Measurements from ENCODE around the gene TSR3.

Gene TSR3

DNA sequence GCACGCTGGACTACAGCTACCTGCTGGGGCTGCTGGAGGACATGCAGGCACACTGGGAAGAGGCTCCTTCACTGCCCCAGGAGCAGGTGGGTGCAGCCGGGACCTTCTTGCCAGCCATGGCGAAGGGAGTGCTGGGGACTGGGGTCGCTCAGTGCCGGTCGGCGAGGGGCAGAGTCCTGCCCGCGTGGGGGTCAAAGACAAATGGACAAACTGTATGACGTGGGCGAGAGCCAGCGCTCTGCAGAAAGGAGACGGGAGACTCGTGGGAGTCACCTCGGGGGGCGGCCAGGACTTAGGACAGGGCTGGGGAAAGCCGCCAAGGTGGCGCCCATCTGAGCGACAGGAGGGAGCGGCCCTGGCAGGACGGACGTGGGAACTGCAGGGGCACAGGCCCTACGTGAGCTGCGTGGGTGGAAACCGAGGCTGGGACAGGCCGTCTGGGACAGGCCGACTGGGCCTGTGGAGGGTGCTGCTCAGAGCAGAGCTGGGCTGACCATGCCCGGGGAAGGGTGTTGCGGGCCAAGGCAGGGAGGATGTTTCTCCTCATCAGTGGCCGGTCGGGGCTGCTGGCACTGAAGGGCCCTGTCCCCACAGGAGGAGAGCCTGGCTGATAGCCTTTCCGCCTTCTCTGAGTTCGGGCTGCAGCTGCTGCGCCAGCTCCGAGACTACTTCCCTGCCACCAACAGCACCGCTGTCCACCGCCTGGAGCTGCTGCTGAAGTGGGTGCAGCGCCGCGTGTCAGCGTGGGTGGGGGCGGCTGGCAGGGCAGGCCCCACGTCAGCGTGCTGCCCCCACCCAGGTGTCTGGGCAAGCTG lies 8.0 kb downstream of the TSR3 start:
- Histone ChIP-seq H4K20me1 (ENCODE audit: control insufficient read depth, insufficient read depth, low read depth, low read length) (peaks cover 4% of the 10 kb centered on the region; the same call in 1 of the 2 replicates), H3K9me3 (ENCODE audit: control insufficient read depth, insufficient read depth, low read length) (peaks cover 6% of the 10 kb centered on the region; the same call in 1 of the 2 replicates), H3K36me3 (ENCODE audit: control insufficient read depth, low read length) (peaks cover 2% of the 10 kb centered on the region; the same call in 1 of the 2 replicates), H3K4me2 (ENCODE audit: low read length) (peak overlapping the region; percentile 79), H3K4me1 (ENCODE audit: control insufficient read depth, low read length) (peaks cover 23% of the 10 kb centered on the region), H3K79me2 (ENCODE audit: control insufficient read depth, low read length) (no peaks in the 10 kb centered on the region), H3K27me3 (ENCODE audit: control insufficient read depth, low read length) (no peaks in the 10 kb centered on the region), H3K4me3 (ENCODE audit: low read length) (peak overlapping the region; percentile 56), H3K9me2 (replicated peaks; ENCODE audit: control insufficient read depth, low read length) (no peaks in the 10 kb centered on the region), H3K27ac (ENCODE audit: low read depth, low read length) (no peak overlapping the region), H3F3A (ENCODE audit: control insufficient read depth, insufficient read depth) (no peaks in the 10 kb centered on the region)
- TF ChIP-seq, protein P1, sequence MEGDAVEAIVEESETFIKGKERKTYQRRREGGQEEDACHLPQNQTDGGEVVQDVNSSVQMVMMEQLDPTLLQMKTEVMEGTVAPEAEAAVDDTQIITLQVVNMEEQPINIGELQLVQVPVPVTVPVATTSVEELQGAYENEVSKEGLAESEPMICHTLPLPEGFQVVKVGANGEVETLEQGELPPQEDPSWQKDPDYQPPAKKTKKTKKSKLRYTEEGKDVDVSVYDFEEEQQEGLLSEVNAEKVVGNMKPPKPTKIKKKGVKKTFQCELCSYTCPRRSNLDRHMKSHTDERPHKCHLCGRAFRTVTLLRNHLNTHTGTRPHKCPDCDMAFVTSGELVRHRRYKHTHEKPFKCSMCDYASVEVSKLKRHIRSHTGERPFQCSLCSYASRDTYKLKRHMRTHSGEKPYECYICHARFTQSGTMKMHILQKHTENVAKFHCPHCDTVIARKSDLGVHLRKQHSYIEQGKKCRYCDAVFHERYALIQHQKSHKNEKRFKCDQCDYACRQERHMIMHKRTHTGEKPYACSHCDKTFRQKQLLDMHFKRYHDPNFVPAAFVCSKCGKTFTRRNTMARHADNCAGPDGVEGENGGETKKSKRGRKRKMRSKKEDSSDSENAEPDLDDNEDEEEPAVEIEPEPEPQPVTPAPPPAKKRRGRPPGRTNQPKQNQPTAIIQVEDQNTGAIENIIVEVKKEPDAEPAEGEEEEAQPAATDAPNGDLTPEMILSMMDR (IDR thresholded peaks at IDR 0.05; ENCODE audit: low read depth, low read length, poor library complexity, severe bottlenecking) = no peak
- TF ChIP-seq EZH2phosphoT487 (IDR thresholded peaks at IDR 0.05; ENCODE audit: borderline replicate concordance, low read length) = no peak

DNA sequence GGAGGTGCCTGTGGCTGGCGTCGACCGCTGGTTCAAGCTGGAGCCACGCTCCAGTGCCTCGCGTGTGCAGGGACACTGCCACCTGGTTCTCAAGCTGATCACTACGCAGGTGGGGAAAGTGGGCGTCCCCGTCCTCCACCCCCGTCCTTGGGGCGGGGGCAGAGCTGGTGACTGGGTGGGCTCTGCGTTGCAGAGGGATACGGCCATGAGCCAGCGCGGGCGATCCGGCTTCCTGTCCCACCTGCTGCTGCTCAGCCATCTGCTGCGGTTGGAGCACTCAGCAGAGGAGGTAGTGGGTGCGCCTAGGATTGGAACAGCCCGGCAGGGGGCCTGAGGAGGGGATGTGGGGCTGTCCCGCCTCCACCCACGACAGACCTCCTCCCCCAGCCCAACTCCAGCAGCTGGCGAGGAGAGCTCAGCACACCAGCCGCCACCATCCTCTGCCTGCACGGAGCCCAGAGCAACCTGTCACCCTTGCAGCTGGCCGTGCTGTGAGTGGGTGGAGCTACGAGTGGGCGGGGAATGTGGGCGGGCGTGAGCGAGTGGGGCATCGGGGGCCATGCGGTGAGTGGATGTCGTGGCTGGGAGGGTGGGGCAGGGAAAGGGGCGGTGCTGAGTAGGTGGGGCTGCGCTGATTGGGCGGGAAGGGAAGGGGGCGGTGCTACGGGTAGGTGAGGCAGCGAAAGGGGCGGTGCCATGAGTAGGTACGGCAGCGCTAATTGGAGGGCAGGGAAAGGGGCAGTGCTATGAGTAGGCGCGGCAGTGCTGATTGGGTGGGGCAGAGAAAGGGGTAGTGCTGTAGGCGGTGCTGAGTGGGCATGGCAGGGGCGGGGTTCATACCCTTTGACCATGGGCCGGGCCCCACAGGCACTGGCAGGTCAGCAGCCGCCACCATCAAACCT lies 8.9 kb downstream of the TSR3 start:
- Histone ChIP-seq H3K4me3 (ENCODE audit: low read length) (peak overlapping the region; percentile 69), H3K36me3 (ENCODE audit: control insufficient read depth, low read length) (no peaks in the 10 kb centered on the region), H3K4me1 (ENCODE audit: control insufficient read depth, low read length) (peaks cover 23% of the 10 kb centered on the region), H3K9me2 (replicated peaks; ENCODE audit: control insufficient read depth, low read length) (no peaks in the 10 kb centered on the region), H3K27ac (ENCODE audit: low read depth, low read length) (peak overlapping the region; percentile 23), H3K9me3 (ENCODE audit: control insufficient read depth, insufficient read depth, low read length) (peaks cover 6% of the 10 kb centered on the region; the same call in 1 of the 2 replicates), H3K79me2 (ENCODE audit: control insufficient read depth, low read length) (no peaks in the 10 kb centered on the region), H4K20me1 (ENCODE audit: control insufficient read depth, insufficient read depth, low read depth, low read length) (peaks cover 6% of the 10 kb centered on the region; the same call in 1 of the 2 replicates), H3K27me3 (ENCODE audit: control insufficient read depth, low read length) (no peaks in the 10 kb centered on the region), H3K4me2 (ENCODE audit: low read length) (peak overlapping the region; percentile 79), H3F3A (ENCODE audit: control insufficient read depth, insufficient read depth) (no peaks in the 10 kb centered on the region)
- TF ChIP-seq, protein P1 (IDR thresholded peaks at IDR 0.05; ENCODE audit: low read depth, low read length, poor library complexity, severe bottlenecking) = peak; percentile 21
- TF ChIP-seq EZH2phosphoT487 (IDR thresholded peaks at IDR 0.05; ENCODE audit: borderline replicate concordance, low read length) = no peak

DNA sequence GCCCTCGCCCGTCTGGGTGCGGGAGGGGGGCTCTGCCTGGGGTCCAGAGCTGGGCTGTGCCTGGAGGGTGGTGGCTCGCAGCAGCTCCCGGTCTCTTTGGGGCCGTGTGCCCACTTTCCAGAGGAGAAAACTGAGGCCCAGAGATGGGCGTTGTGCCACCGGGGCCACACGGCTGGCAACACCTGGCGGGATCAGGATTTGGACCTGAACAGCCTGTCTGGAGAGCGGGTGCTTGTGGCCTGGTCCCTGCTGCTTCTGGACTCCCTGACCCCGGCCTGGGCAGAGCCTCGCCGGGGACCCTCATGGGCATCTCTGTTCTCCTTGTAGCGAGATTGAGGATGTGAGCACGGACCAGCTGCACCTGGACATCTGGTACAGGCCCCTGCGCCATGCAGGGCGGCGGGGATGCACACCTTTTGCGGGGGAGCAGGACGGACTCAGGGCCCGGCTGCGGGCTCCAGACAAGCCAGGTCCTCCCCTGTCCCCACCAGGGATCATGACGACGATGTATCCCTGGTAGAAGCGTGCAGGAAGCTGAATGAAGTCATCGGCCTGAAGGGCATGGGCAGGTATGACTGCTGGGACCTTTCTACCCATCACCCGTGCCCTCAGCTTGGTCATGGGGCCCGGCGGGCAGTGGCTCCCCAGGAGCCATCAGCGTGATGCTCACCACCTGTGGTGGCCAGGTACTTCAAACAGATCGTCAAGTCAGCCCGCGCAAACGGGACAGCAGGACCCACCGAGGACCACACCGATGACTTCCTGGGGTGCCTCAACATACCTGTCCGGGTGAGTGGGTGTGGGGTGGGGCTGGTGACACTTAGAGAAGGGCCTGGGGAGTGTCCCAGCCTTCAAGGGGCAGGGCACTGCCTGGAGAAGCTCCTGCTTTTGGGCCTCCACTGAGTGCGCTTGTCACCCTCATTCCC lies 9.9 kb downstream of the TSR3 start:
- Histone ChIP-seq H3K79me2 (ENCODE audit: control insufficient read depth, low read length) (no peaks in the 10 kb centered on the region), H4K20me1 (ENCODE audit: control insufficient read depth, insufficient read depth, low read depth, low read length) (peaks cover 7% of the 10 kb centered on the region; the same call in 1 of the 2 replicates), H3K4me3 (ENCODE audit: low read length) (peak overlapping the region; percentile 69), H3K27ac (ENCODE audit: low read depth, low read length) (peak overlapping the region; percentile 23), H3K4me2 (ENCODE audit: low read length) (peak overlapping the region; percentile 79), H3K36me3 (ENCODE audit: control insufficient read depth, low read length) (no peaks in the 10 kb centered on the region), H3K4me1 (ENCODE audit: control insufficient read depth, low read length) (peaks cover 23% of the 10 kb centered on the region), H3K9me3 (ENCODE audit: control insufficient read depth, insufficient read depth, low read length) (peaks cover 6% of the 10 kb centered on the region; the same call in 1 of the 2 replicates), H3K9me2 (replicated peaks; ENCODE audit: control insufficient read depth, low read length) (no peaks in the 10 kb centered on the region), H3K27me3 (ENCODE audit: control insufficient read depth, low read length) (no peaks in the 10 kb centered on the region), H3F3A (ENCODE audit: control insufficient read depth, insufficient read depth) (no peaks in the 10 kb centered on the region)
- TF ChIP-seq, protein P1 (IDR thresholded peaks at IDR 0.05; ENCODE audit: low read depth, low read length, poor library complexity, severe bottlenecking) = no peak
- no peak for TF ChIP-seq EZH2phosphoT487 (IDR thresholded peaks at IDR 0.05; ENCODE audit: borderline replicate concordance, low read length)
